Stimulated activated CD4-positive, alpha-beta T cell treated with anti-CD3 and anti-CD28 coated beads, Interleukin-2, amount 100 ng/mL, for 24 hours (primary cell): ENCODE data around the gene TBC1D9.

ENCODE experiments used
- DNase-seq, 2 donors: peaks; one replicate each; pipeline ENCODE4 v3.0.0-alpha.2; 2020

The TBC1D9 gene

GRCh38 chr4:140688711-140689598 lies 67.2 kb downstream of the TBC1D9 start:
- no peak for DNase-seq

- DNase-seq, result no peak
Observed at GRCh38 chr4:140686796-140687195, 69.4 kb downstream of the TBC1D9 start.

- DNase-seq, result no peak
Observed at GRCh38 chr4:140684314-140684713, 71.9 kb downstream of the TBC1D9 start.

GRCh38 chr4:140681201-140681600 lies 75.0 kb downstream of the TBC1D9 start:
- no peak for DNase-seq

- no peak for DNase-seq
Observed at GRCh38 chr4:140680686-140681085, 75.5 kb downstream of the TBC1D9 start.

GRCh38 chr4:140679576-140679975 lies 76.6 kb downstream of the TBC1D9 start:
- DNase-seq, result no peak

- no peak for DNase-seq
Observed at GRCh38 chr4:140675599-140676231, 80.5 kb downstream of the TBC1D9 start.

- no peak for DNase-seq
Observed at GRCh38 chr4:140673729-140674128, 82.5 kb downstream of the TBC1D9 start.

GRCh38 chr4:140672416-140672815 lies 83.8 kb downstream of the TBC1D9 start:
- DNase-seq, result no peak

- DNase-seq, result no peak
Observed at GRCh38 chr4:140668111-140668510, 88.1 kb downstream of the TBC1D9 start.

- no peak for DNase-seq
Observed at GRCh38 chr4:140666889-140667614, 89.1 kb downstream of the TBC1D9 start.

GRCh38 chr4:140662082-140662869 lies 93.9 kb downstream of the TBC1D9 start:
- DNase-seq, result no peak

GRCh38 chr4:140661550-140661949 lies 94.6 kb downstream of the TBC1D9 start:
- DNase-seq, result no peak

GRCh38 chr4:140659943-140660700 lies 96.1 kb downstream of the TBC1D9 start:
- DNase-seq, result no peak

- DNase-seq, result no peak
Observed at GRCh38 chr4:140654495-140654814, 101.7 kb downstream of the TBC1D9 start.

- no peak for DNase-seq
Observed at GRCh38 chr4:140653718-140654494, 102.3 kb downstream of the TBC1D9 start.

GRCh38 chr4:140652601-140653000 lies 103.6 kb downstream of the TBC1D9 start:
- no peak for DNase-seq

GRCh38 chr4:140648716-140649308 lies 107.4 kb downstream of the TBC1D9 start:
- no peak for DNase-seq

GRCh38 chr4:140645614-140646412 lies 110.4 kb downstream of the TBC1D9 start:
- DNase-seq, result no peak

GRCh38 chr4:140645196-140645595 lies 111.0 kb downstream of the TBC1D9 start:
- no peak for DNase-seq
